ENCODE measurements around the gene KCNT2.
"Not testable (repeated sequence)": the region's sequence is repeated elsewhere in the genome, so short reads cannot be mapped to it uniquely, and the experiment has no call there.

The KCNT2 gene

DNA sequence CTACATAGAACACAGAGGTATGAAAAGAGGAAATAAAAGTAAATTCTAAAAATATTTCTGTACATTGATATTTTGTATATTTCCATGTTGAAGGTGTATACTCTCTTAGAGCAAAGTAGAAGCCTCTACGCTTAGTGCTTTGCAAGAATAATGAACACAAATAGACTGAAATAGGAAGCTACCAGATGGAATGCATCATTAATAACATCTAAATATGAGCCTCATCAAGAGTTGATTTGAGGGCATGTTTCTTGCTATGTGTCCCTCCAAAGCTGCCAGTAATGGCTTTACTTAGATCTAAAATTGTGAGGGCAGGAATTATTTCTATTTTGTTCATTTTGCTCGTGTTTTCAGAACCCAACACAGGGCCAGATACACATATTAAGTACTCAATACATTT lies 94.4 kb downstream of the KCNT2 start:
- no peak for DNase-seq (ENCODE audit: low spot score)

DNA sequence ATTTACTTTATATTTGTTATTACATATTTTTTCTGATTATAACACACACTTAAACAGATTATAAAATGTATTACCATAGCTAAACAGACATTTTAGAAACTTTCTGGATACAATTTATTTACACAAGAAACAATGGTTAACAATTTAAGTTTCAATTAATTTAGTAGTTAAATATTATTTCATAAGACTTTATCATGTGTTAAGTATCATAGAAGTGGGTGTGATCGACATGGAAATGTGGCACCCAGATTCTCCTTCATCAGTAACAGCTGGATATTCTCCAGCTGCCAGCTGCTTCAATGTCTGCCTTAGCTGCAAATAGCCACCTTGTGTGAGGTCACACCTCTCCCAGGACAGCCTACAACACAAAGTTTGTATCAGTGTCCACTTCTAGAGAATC lies 97.8 kb downstream of the KCNT2 start:
- DNase-seq (ENCODE audit: low spot score): no peak

DNA sequence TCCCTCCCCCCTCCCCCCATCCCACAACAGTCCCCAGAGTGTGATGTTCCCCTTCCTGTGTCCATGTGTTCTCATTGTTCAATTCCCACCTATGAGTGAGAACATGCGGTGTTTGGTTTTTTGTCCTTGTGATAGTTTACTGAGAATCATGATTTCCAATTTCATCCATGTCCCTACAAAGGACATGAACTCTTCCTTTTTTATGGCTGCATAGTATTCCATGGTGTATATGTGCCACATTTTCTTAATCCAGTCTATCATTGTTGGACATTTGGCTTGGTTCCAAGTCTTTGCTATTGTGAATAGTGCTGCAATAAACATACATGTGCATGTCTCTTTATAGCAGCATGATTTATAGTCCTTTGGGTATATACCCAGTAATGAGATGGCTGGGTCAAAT lies 104.0 kb downstream of the KCNT2 start:
- DNase-seq (ENCODE audit: low spot score): not testable (repeated sequence)

DNA sequence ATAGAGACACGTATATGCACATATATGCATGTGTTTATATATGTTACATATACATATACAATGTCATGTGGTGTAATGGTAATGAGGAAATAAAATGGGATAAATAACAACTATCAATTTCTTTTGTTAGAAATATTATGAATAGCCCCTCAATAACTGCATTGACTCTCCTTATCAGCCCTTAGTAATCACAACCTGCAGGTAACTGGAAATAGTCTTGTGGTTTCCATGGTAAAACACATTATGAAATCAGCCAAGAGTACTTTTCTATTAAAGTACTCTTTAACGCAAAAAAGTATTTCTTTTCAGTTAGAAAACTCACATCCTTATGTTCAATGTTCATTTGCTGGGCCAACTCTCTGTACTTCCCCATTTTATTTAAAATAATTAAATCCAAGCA lies 105.8 kb downstream of the KCNT2 start:
- DNase-seq (ENCODE audit: low spot score): no peak

DNA sequence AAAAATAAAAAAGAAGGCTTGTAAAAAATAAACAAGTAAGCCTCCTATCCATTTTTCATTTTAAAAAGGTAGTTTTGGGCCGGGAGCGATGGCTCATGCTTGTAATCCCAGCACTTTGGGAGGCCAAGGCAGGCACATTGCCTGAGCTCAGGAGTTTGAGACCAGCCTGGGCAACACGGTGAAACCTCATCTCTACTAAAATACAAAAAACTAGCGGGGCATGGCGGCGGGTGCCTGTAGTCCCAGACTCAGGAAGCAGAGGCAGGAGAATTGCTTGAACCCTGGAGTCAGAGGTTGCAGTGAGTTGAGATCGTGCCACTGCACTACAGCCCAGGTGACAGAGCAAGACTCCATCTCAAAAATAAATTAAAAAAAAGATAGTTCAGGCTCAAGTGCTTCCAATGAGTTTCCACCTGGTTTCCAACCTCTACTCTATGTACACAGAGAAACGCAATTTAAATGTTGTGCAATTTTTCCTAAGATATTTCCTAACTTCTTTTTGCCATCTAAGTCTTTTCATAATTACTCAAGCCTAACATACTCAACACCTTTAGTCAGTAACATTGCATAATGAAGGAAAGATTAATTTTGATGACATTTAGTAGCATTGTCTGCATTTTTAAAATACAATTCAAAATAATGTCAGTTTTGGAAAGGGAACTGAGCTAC lies 106.3 kb downstream of the KCNT2 start:
- DNase-seq (ENCODE audit: low spot score): no peak

DNA sequence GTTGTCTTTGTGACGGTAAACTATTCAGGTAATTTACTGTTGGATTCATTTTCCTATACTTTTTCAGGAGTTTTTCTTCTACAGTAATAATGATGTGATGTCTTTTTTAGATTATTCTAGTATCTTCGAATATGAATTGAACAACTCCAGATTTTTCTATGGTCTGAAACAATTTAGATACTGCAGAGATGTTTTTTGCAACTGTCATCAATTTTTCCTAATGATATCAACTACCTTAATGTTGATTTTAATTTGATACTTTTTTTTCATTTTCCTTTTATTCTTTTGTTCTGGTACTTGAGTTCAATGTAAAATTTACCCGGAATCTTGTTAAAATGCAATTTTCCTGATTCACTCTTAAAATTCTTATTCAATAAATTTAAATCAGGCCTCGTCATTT lies 110.4 kb downstream of the KCNT2 start:
- DNase-seq (ENCODE audit: low spot score): no peak

DNA sequence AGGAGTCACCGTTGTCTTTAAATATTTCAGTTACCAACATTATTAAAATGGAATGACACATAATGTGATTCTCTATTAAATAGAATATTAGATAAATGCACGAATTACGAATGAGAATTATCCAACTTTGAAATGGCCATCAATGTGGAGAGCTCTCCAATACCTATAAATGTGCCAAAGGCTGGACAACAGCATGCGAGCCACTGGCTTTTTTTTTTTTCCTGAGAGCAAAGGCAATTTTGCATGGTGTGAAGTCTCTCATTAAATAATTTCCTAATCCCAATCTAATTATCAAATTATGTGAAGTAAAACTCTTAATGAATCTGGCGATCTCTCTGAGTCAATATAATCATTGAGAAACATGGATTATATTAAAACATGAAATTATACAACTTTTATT lies 113.5 kb downstream of the KCNT2 start:
- DNase-seq (ENCODE audit: low spot score): no peak

DNA sequence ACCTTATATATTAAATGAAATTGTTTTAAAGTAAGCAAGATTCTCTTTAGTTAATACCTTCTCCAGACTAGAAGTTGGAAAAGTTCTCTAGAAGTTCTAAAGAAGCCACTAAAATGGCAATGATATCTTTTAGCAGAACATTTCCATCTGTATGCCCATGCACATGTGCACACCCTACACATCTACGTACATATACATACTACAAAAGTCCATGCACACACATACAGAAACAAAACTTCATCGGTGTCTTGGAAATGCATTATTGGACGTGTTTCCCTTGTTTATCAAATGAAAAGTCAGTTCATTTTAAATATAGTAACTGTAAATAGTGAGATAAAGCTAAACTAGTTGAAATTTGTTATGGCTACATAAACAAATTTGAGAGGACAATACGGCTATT lies 114.4 kb downstream of the KCNT2 start:
- no peak for DNase-seq (ENCODE audit: low spot score)

DNA sequence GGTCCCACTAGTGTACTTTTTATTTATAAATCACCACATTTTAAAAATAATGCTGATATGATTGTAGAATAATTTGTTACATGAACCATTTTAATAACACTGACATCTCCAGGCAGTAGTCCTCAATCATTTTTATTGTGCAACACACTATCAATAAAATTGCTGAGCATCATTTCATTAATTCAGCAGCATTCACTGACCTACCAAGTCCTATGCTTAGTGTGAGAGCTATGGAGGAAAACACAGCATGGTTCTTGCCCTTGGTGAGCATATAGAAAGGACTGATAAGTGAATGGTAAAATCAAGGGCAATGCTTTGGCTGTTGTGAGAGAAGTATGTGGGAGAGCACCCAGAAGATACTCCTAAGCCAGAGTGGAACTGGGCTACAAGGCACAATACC lies 119.7 kb downstream of the KCNT2 start:
- DNase-seq (ENCODE audit: low spot score): no peak

DNA sequence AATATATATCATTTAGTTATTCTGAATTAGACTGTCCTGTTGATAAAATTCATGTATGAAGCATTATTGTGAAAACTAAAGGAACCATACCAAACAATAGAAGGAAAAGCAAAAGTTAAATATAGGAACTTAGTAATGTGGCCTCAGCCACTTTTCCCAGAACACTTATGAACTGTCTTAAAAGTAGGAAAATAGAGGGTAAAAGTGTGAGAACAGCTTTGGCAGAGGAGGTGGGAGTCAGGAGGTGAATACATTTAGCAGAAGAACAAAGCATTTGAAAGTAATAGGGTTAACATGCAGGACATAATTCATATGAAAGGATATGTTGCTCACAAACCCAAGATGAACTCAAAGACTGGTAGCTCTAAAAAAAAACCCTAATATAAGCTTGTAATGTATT lies 121.9 kb downstream of the KCNT2 start:
- DNase-seq (ENCODE audit: low spot score): no peak

DNA sequence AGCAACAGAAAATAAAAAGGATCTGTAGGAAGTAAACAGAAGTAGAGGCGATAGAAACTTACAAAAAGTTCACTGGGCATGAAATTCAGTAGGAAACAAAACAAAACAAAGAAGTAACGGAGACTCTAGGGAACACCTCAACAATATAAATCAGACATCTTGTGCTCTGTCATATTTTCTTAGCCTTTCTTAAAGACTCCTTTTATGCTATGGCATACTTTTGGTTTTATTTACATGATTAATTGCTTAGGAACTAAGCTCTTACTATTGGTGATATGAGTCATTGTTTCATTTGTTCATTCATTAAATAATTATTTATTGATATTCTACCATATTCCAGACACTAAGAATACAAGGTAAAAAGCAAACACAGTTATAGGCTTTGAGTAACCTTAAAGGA lies 126.6 kb downstream of the KCNT2 start:
- DNase-seq (ENCODE audit: low spot score): peak; percentile 11

DNA sequence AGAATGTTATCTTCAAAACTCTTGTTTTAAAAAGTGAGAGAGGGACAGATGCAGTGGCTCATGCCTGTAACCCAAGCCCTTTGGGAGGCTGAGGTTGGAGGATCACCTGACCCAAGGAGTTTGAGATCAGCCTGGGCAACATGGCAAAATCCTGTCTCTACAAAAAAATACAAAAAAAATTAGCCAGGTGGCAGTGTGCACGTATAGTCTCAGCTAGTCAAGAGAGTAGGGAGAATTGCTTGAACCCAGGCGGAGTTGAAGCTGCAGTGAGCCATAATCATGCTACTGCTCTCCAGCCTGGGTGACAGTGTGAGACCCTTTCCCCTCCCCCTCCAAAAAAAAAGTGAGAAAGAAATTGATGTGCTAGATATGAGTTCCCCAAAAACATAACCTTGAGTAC lies 131.0 kb downstream of the KCNT2 start:
- no peak for DNase-seq (ENCODE audit: low spot score)

DNA sequence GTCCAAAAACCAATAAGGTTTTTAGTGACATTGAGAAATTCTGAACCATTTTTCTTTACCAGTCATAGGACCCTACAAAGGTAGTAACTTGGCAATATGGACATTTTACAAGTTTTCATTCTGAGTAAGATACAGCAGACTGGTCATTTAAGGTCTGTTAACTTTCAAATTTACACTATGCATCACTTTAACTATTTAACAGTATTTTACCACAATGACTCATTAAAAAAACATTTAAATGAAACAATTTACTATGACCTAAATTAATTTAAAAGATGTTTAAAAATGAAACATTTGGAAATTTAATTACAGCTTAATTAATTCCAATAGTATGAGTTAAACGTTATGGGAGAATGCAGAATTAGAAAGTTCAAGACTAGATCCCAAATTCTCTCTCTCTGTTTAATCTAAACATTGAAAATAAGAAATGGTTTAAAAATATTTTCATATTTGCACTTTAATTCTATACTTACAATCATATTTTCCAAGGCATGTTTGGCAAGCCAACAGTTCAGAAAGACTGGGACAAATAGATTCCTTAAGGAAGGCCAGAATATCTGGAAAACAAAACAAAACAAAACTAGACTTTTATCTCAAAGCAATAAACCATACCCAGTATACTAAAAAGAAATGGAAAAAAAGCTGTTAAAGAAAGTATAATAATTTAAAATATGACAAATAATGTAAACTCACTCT lies 140.9 kb downstream of the KCNT2 start:
- DNase-seq (ENCODE audit: low spot score): no peak

DNA sequence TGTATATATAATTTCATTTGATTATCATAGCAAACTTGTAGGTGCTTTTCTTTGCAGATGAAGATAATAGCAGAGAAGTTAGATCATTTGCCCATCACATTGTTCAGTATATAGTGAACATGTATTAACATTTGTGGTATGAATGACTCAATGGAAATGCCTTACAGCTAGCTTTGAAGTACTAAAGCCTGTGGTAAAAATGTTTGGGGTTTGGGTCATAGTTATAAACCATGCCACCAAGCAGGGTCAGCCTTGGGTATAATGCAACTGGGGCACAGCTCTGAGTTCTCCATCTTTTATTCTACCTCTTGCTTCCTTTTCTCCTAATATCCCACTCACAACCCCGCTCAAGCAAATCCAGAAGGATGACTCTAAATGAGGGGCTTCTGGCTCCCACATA lies 141.6 kb downstream of the KCNT2 start:
- DNase-seq (ENCODE audit: low spot score): no peak

DNA sequence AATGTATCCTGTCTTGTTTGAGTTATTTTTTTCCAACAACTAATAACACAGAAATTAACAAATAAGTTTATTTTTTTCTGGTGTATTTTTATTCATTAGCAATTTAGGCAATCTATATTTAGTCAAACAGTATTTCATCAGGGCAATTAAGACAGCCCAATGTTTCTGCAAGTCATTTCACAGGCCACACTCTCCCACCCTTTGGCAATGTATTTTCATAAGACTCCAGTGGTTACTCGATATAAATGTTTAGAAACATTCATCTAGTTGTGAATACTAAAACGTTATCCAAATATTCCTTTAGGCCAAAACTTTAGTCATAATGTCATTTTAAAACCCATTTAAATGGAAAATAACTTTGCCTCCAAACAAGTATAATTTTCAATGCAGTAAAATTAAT lies 142.1 kb downstream of the KCNT2 start:
- DNase-seq (ENCODE audit: low spot score): no peak

DNA sequence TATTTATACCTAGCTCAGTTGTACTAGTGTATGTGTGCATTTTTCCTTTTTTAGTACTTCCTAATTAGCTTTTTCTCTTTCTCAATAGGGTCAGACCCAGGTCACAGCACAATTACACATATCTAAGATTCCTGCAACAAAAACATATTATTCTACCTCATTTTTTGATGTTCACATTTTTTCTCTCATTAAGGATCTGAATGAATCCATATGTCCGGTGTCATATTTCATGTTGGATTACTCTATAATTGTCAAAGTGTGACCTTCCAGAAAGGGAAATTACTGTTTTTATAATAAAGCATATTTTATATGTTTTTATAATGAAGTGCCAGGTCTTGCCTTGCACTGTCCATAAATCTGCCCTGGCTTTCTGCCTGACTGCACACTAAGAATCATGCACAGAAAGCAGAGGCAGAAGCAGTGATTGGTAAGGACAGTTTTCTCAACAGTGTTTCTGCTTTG lies 143.7 kb downstream of the KCNT2 start:
- DNase-seq (ENCODE audit: low spot score): no peak

DNA sequence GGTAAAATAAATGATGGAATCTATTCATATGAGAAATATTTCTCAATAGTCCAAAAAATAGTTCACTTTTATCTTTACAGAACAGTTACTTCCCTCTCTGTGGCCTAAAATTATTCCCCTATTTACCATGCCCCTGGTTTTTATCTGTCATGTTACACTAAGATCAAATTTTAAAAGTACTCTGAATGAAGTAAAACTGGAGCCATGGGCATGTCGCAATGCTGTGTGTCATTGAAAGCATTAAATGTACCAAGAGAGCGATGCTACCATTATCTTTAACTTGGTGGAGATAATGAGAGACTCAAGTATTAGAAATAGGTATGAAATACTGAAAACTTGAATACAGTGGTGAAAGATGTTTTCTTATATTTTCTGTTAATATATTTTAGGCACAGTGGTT lies 146.2 kb downstream of the KCNT2 start:
- no peak for DNase-seq (ENCODE audit: low spot score)

DNA sequence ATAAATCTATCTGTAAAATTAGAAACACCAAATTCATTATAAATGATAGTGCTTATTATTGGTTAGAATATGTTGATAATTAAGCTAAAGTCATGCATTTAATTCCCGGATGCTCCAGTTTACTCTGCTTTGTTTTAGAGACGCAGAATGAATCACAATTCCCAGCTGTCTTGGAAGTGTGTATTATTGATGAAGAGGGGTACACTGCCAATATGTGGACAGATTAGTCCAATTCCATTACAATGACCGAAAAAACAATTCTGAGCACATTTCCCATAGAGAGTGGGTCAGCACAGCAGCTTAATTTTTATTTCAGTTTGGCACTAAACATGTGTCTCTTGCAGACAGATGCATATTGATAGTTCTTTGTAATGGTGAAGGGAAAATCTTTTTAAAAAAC lies 146.7 kb downstream of the KCNT2 start:
- DNase-seq (ENCODE audit: low spot score): no peak

DNA sequence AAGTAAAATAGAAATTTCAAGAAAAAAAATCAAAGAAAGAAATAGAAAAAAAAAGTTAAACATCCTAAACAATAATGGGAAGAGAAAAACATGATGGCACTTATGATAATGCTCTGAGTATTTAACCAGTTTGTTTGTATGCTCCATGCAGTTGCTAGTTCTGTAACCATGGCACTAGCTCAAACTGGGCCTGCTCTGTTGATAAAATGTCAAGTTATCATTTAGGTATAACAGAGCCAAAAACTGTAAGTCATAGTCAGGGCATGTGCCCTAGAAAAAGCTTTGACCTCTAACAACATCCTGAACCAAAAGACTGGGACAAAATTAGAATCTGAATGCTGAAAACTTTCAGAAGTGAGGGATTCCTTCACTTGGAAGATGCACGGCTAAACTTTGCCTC lies 148.9 kb downstream of the KCNT2 start:
- no peak for DNase-seq (ENCODE audit: low spot score)

DNA sequence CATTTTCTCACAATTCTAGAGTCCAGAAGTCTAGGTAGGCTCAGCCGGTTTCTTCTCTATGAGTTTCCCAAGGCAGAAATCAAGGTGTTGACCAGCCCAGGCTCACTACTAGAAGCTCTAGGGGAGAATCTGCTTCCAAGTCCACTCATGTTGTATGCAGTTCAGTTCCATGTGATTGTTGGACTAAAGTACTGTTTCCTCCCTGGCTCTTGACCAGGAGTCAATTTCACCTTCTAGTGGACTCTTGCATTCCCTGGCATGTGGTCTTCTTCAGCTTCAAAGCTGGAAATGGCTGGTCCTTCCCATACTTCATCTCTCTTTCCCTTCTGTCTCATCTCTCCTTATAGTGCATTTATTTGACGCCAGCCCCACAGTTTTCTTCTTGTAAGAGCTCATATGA lies 153.4 kb downstream of the KCNT2 start:
- no peak for DNase-seq (ENCODE audit: low spot score)

DNA sequence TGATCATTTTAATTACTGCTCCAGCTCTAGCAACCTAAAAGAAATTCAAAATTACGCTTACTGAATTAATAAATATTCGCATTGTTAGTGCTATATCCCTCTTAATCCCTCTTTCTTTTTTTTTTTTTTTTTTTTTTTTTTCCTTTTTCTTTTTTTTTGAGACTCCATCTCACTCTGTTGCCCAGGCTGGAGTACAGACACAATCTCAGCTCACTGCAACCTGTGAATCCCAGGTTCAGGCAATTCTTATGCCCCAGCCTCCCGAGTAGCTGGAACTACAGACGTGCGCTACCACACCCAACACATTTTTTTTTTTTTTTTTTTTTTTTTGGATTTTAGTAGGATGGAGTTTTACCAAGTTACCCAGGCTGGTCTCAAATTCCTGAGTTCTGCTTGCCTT lies 157.1 kb downstream of the KCNT2 start:
- DNase-seq (ENCODE audit: low spot score): no peak

DNA sequence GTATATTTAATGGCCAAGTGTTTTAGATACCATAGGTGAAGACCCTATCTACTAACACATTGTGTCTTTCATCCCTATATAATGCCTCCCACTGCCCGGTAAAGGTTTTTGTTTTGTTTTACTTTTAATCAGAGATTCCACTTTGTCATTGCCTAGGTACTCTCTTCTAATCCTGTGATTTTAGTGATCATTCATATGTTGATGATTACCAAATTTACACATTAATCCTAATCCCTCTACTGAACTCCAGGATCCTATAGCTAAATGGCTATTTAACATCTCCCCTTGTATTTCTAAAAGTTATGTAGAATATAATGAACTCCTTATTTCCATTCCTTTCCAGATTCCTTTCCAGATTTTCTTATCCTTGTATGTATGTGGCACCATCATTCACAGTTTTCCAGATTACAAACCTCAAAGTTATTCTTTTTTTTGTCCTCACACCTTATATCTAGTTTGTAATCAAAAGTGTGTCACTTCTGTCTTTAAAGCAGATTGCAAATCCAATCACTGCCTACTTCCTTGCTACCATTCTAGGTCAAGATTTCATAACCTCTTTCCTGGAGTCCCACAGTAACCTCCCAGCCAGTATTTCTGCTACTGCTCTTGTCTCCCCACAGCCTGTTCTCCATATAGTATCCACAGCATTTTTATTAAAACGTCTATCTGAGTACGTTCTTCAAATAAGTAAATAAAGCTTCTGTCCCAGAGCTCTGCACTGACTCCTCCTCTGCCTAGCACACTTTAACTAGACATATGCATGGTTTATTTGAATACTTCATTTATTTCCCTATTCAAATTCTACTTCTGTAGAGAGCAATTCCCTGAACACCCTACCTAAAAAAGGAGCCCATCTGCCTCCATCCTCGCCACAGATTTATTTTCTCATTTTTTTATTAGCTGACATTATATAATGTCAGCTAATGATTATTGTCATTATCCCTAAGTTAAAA lies 157.8 kb downstream of the KCNT2 start:
- DNase-seq (ENCODE audit: low spot score): no peak

DNA sequence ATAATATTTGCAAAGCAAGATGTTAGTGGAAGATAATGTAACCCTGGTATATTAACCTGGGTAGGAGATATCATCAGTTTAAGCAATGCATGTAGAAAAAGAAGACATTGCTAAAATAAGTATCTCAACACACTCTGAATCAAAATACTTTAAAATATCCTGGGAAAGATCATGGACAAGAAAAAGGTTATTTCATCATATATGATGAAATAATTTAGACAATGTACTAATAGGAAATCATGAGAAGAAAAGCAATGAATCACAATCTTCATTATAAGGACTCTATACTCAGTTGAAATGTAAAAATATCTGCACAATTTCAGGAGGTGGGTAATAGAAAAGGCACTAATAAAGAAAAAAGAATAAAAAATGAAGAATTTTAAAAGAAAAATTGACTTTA lies 158.8 kb downstream of the KCNT2 start:
- DNase-seq (ENCODE audit: low spot score): no peak
